GM12874 (cell line): ENCODE data around the gene ZNF585A.

ENCODE experiments used
- TF ChIP-seq, protein P1 (sequence below): IDR thresholded peaks from 2 replicates; pipeline ENCODE4 v1.5.1; 2011; ENCODE audit warnings: low read depth, mild to moderate bottlenecking, control low read depth, low read length, moderate library complexity; ENCODE audit not compliant: insufficient read depth

ZNF585A gene

DNA sequence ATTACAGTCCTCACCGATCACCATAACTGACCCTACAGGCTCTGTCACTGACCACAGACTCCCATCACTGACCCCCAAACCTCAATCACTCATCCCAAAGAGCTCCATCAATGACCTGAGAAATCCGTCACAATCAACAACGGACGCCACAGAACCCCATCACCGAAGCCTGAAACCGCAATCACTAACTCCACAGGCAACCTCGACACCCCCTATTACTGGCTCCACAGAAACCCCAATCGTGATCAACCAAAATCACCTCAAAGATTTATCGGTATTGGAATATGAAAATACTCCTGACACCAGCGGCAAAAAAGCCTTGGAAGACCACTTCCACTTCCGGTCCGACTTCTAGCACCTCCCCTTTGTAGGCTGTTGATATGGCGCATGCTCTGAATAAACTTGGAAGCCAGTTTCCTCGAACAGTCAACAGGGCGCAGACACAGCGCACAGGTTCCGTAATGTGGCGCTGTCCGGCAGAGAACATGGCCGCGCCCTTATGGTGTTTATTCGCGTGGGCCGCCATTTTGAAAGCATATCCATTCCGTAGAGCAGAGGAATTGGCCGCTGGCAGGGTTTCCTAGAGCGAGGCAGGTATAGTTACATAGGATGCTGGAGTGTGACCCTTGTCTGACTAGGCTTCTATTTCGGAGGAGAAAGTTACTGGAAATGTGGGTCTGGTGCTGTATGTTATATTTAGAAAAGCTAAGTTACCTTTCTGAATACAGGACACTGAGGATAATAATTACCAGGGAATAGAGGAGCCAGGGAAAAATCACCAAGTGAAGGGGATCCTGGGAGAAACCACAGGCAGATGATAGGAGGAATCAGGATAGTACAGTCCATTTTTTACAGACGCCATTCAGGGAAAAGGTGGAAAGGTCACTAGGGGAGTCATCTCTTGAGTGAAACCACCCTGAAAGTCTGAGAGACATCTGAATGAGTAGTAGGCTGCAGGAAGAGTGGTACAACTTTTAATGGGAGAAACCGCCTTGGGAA, at the start of gene ZNF585A:
Gene ZNF585A (minus strand): TSS at position 328 of the 999 bp plus-strand sequence. CDS start 2,785 bp downstream, outside the sequence.
- TF ChIP-seq, protein P1, sequence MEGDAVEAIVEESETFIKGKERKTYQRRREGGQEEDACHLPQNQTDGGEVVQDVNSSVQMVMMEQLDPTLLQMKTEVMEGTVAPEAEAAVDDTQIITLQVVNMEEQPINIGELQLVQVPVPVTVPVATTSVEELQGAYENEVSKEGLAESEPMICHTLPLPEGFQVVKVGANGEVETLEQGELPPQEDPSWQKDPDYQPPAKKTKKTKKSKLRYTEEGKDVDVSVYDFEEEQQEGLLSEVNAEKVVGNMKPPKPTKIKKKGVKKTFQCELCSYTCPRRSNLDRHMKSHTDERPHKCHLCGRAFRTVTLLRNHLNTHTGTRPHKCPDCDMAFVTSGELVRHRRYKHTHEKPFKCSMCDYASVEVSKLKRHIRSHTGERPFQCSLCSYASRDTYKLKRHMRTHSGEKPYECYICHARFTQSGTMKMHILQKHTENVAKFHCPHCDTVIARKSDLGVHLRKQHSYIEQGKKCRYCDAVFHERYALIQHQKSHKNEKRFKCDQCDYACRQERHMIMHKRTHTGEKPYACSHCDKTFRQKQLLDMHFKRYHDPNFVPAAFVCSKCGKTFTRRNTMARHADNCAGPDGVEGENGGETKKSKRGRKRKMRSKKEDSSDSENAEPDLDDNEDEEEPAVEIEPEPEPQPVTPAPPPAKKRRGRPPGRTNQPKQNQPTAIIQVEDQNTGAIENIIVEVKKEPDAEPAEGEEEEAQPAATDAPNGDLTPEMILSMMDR = no peak

- TF ChIP-seq, protein P1 = no peak
Observed at GRCh38 chr19:37221136-37221535, 48.6 kb upstream of the ZNF585A start.

DNA sequence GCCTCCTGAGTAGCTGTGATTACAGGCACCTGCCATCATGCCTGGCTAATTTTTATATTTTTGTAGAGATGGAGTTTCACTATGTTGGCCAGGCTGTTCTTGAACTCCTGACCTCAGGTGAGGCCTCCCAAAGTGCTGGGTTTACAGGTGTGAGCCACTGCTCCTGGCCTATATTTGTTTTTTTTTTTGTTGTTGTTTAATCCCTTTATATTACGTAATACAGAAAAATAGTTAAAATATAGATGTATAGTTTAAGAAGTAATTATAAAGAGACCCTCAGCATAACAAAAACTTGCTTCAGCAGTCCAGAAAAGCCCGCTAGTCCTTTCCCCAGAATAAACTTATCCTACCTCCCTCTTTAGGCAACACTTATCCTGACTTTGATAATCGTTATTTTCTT, 47.9 kb upstream of the ZNF585A start:
- TF ChIP-seq, protein P1 = no peak

- TF ChIP-seq, protein P1 = no peak
Observed at GRCh38 chr19:37218592-37218935, 46.1 kb upstream of the ZNF585A start.

DNA sequence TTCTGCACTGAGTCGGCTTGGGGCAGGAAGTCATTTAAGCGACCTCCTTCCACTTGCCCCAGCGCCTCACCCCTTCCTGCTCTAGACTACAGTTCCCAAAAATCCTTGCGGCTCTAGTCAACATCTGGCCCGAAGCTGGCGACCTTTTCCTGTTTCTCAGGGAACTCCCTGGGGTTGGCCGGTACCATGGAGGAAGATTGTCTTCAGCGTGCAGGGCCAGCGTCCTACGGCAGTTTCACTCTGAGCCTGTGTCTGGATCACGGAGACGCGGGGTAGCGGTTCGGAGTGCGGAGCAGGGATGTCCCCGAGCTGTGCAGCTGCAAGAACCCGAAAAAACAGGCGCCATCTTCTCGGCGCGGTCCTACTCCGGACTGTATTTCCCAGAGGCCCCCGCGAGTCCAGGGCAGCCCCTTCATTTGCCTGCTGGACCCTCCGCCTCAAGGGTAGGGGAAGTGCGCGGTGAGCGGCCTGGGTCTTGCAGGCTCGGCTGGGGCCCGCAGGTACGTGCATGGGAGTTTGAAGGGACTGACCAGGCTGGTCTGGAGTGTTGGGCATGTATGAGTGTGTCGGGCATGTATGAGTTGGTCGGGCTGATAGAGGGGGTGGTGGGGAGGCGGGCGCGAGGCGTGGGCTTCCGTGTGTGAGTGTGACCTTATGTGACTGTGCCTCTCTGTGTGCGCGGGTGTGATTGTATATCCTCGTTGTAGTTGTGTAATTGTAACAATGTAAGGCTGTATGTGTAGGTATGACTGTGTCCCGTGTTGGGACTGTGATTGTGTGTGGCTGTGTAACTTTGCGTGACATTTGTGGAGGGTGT, 45.5 kb upstream of the ZNF585A start, which contains the start of gene ZNF383:
Gene ZNF383 (plus strand): TSS at position 440 of the 817 bp plus-strand sequence. CDS start 12,240 bp downstream, outside the sequence.
- TF ChIP-seq, protein P1 = no peak

GRCh38 chr19:37217480-37217774, 44.9 kb upstream of the ZNF585A start:
- TF ChIP-seq, protein P1 = no peak

- TF ChIP-seq, protein P1 = no peak
Observed at GRCh38 chr19:37197768-37198167, 25.3 kb upstream of the ZNF585A start.
